SK-N-SH (cell line): ENCODE results near the gene ZMYM1. TPM values are rescaled to one million over a fixed set of nuclear protein-coding genes. Genes with fewer than 3 reads are reported as not detected.

Source experiments
- CTCF ChIA-PET: fragments of 300-600, 350-600 bp; formaldehyde crosslinking; extraction: SDS; loops from one replicate; lab custom pipeline; 2021; lab: Yijun Ruan, JAX
- POLR2A ChIA-PET: fragments of 350-600 bp; sonication (Branson Sonifier 250); formaldehyde crosslinking; extraction: SDS; loops from one replicate; lab custom pipeline; 2020; ENCODE audit warnings: antibody characterized with exemption, inconsistent platforms; lab: Yijun Ruan, JAX
- DNase-seq: peaks from one replicate; pipeline ENCODE4 v3.0.0; 2012
- H2AFZ ChIP-seq: fragments of 200-600 bp; sonication (generic); 2 replicates; pipeline ENCODE4 v1.8.1; 2016; ENCODE audit warnings: antibody characterized with exemption, mild to moderate bottlenecking, low read depth
- H3F3A ChIP-seq: fragments of 200-600 bp; sonication (generic); replicated peaks from 2 replicates; pipeline ENCODE3; 2016; ENCODE audit warnings: antibody characterized with exemption, mild to moderate bottlenecking; ENCODE audit not compliant: insufficient read depth
- H3K27ac ChIP-seq, 2 experiments: fragments of 200-500 bp in 1 of 2; fragments of 200-600 bp in 1 of 2; sonication (Bioruptor generic) in 1 of 2; sonication (generic), shearing (Covaris generic) in 1 of 2; 2 replicates each; pipeline versions ENCODE4 v1.5.1 to v1.6.1; 2014 to 2016; ENCODE audit warnings: low read depth in 2 of 2, inconsistent platforms in 1 of 2, low read length in 1 of 2, mild to moderate bottlenecking in 1 of 2, mixed read lengths in 1 of 2
- H3K27me3 ChIP-seq: fragments of 200-600 bp; sonication (generic), shearing (Covaris generic); 2 replicates; pipeline ENCODE4 v1.6.1; 2016; ENCODE audit warnings: mixed run types; ENCODE audit not compliant: insufficient read depth
- H3K36me3 ChIP-seq, 2 experiments: fragments of 200-500 bp in 1 of 2; fragments of 200-600 bp in 1 of 2; sonication (Bioruptor generic) in 1 of 2; sonication (generic) in 1 of 2; replicated peaks in 1 of 2; 2 replicates each; pipeline versions ENCODE3 to v1.5.1; 2014 to 2016; ENCODE audit warnings: low read length in 1 of 2, mild to moderate bottlenecking in 1 of 2; ENCODE audit not compliant: insufficient read depth in 2 of 2, control insufficient read depth in 1 of 2
- H3K4me1 ChIP-seq, 2 experiments: fragments of 200-500 bp in 1 of 2; fragments of 200-600 bp in 1 of 2; sonication (Bioruptor generic) in 1 of 2; sonication (generic), shearing (Covaris generic) in 1 of 2; 2 replicates each; pipeline versions ENCODE4 v1.5.1 to v1.6.1; 2014 to 2016; ENCODE audit warnings: low read depth in 1 of 2, low read length in 1 of 2, mixed run types in 1 of 2; ENCODE audit not compliant: insufficient read depth in 2 of 2, control insufficient read depth in 1 of 2
- H3K4me2 ChIP-seq: fragments of 200-600 bp; sonication (generic), shearing (Covaris generic); 2 replicates; pipeline ENCODE4 v1.6.1; 2017; ENCODE audit warnings: mixed run types
- H3K4me3 ChIP-seq, 2 experiments: fragments of 200-500 bp in 1 of 2; fragments of 200-600 bp in 1 of 2; sonication (Bioruptor generic) in 1 of 2; sonication (generic), shearing (Covaris generic) in 1 of 2; 2 replicates each; pipeline versions ENCODE4 v1.5.1 to v1.8.1; 2014 to 2016; ENCODE audit warnings: low read depth in 2 of 2, inconsistent platforms in 1 of 2, low read length in 1 of 2, mild to moderate bottlenecking in 1 of 2, mixed read lengths in 1 of 2, moderate library complexity in 1 of 2
- H3K79me2 ChIP-seq: fragments of 200-600 bp; sonication (generic); 2 replicates; pipeline ENCODE4 v1.8.1; 2017; ENCODE audit warnings: mild to moderate bottlenecking; ENCODE audit not compliant: insufficient read depth
- H3K9ac ChIP-seq: fragments of 200-600 bp; sonication (generic); 2 replicates; pipeline ENCODE4 v1.6.1; 2017; ENCODE audit warnings: mixed run types
- H3K9me2 ChIP-seq: fragments of 200-600 bp; sonication (generic); 2 replicates; pipeline ENCODE4 v1.6.1; 2017; ENCODE audit warnings: mixed run types
- H3K9me3 ChIP-seq: fragments of 200-600 bp; sonication (generic); 2 replicates; pipeline ENCODE4 v1.6.1; 2017; ENCODE audit warnings: mixed run types, mild to moderate bottlenecking, moderate library complexity
- H4K20me1 ChIP-seq: fragments of 200-600 bp; sonication (generic); 2 replicates; pipeline ENCODE4 v1.6.1; 2017; ENCODE audit warnings: mild to moderate bottlenecking, mixed run types; ENCODE audit not compliant: insufficient read depth
- EP300 ChIP-seq, 2 experiments: IDR thresholded peaks; 2 replicates each; pipeline versions ENCODE4 v1.4.0 to v1.6.1; 2012; ENCODE audit warnings: borderline replicate concordance in 1 of 2, low read depth in 1 of 2, low read length in 1 of 2
- EZH2phosphoT487 ChIP-seq: fragments of 200-600 bp; sonication (generic); IDR thresholded peaks from 2 replicates; pipeline ENCODE4 v1.6.1; 2017; ENCODE audit warnings: low read depth, mixed run types, mild to moderate bottlenecking, antibody characterized with exemption, moderate library complexity, borderline replicate concordance
- FOSL2 ChIP-seq: IDR thresholded peaks from 2 replicates; pipeline ENCODE4 v1.4.0; 2012; ENCODE audit warnings: low read depth, mild to moderate bottlenecking, moderate library complexity, borderline replicate concordance
- GABPA ChIP-seq: IDR thresholded peaks from 2 replicates; pipeline ENCODE4 v1.4.0; 2012; ENCODE audit warnings: low read depth, mild to moderate bottlenecking
- GATA2 ChIP-seq: sonication (generic); formaldehyde crosslinking; IDR thresholded peaks from 2 replicates; pipeline ENCODE4 v1.5.0; 2020; ENCODE audit warnings: mild to moderate bottlenecking, missing genetic modification reagents
- JUND ChIP-seq: IDR thresholded peaks from 2 replicates; pipeline ENCODE4 v1.4.0; 2012
- MAX ChIP-seq: IDR thresholded peaks from 2 replicates; pipeline ENCODE4 v1.4.0; 2012; ENCODE audit warnings: low read depth
- MXI1 ChIP-seq: IDR thresholded peaks from 2 replicates; pipeline ENCODE4 v1.6.1; 2012; ENCODE audit warnings: mild to moderate bottlenecking, low read depth, low read length, improper control_type of control experiment
- NFIC ChIP-seq: IDR thresholded peaks from 2 replicates; pipeline ENCODE4 v1.4.0; 2012; ENCODE audit warnings: borderline replicate concordance
- NRF1 ChIP-seq: IDR thresholded peaks from 2 replicates; pipeline ENCODE4 v1.6.1; 2012; ENCODE audit warnings: low read depth, mild to moderate bottlenecking, low read length
- PBX3 ChIP-seq: IDR thresholded peaks from 2 replicates; pipeline ENCODE4; 2012
- RAD21 ChIP-seq: IDR thresholded peaks from 2 replicates; pipeline ENCODE4 v1.6.1; 2012; ENCODE audit warnings: mild to moderate bottlenecking, low read length
- RFX5 ChIP-seq: IDR thresholded peaks from 2 replicates; pipeline ENCODE4 v1.6.1; 2012; ENCODE audit warnings: mild to moderate bottlenecking, improper control_type of control experiment, low read length
- SIN3A ChIP-seq: IDR thresholded peaks from 2 replicates; pipeline ENCODE4 v1.6.1; 2012; ENCODE audit warnings: low read depth, mild to moderate bottlenecking, low read length, moderate library complexity, borderline replicate concordance
- TCF12 ChIP-seq: IDR thresholded peaks from 2 replicates; pipeline ENCODE4 v1.4.0; 2012
- YY1 ChIP-seq: IDR thresholded peaks from 2 replicates; pipeline ENCODE4 v1.4.0; 2012; ENCODE audit warnings: low read depth, mild to moderate bottlenecking
- ZBTB33 ChIP-seq: IDR thresholded peaks from 2 replicates; pipeline ENCODE4 v1.4.0; 2012; ENCODE audit warnings: low read depth, borderline replicate concordance
- WGBS: methylation state at CpG from one replicate; pipeline ENCODE4 v1.1.6; 2017; ENCODE audit warnings: low lambda C conversion rate; 5-methylcytosine and 5-hydroxymethylcytosine counted together
- polyA plus RNA-seq, 3 experiments: library from polyadenylated mRNA; depleted of rRNA; stranded (reverse); fragments of >200 nt; gene quantifications; 2 replicates each; pipeline ENCODE4 v1.2.3, GENCODE V29; 2012

ZMYM1 gene
- polyA plus RNA-seq, 1 of the 3 experiments (the other 2 are of a cell fraction), result 4.1 TPM

GRCh38 chr1:35047188-35047858 is 31.9 kb upstream of the ZMYM1 start (continued):
- TF ChIP-seq GABPA (no peak), EZH2phosphoT487 (no peak), GATA2 (CRISPR knock-in tag) (no peak), MXI1 (no peak), FOSL2 (peak; percentile 74), SIN3A (no peak), YY1 (no peak), NFIC (peak; percentile 45; the same call in 1 of the 2 replicates), ZBTB33 (no peak)

GRCh38 chr1:35049116-35049515 is 30.1 kb upstream of the ZMYM1 start:
- ChIA-PET POLR2A (no interaction called here), CTCF (no interaction called here)
- no peaks in the 10 kb centered on the region for H3K9me3 ChIP-seq
- no peaks in the 10 kb centered on the region for H3K9me2 ChIP-seq
- H3K27me3 ChIP-seq, result no peaks in the 10 kb centered on the region
- no peaks in the 10 kb centered on the region for H3F3A ChIP-seq
- H4K20me1 ChIP-seq, result no peaks in the 10 kb centered on the region
- WGBS, result 73% methylated on average over 12 of the region's 12 CpGs
- no peak overlapping the region for H3K9ac ChIP-seq
- no peak for DNase-seq
- no peak overlapping the region for H2AFZ ChIP-seq
- TF ChIP-seq TCF12 (peak; percentile 36), GATA2 (CRISPR knock-in tag) (no peak), FOSL2 (peak; percentile 12; the same call in 1 of the 2 replicates), EP300 (IDR thresholded peaks at IDR 0.05; ENCODE audit: borderline replicate concordance in 1 of 2, low read depth in 1 of 2, low read length in 1 of 2) (no peak), JUND (0 out of 2 replicates have a peak, but pooled peaks have one; percentile 19), NFIC (peak; percentile 37; the same call in 1 of the 2 replicates)
- TF ChIP-seq, all 33 proteins: peak for 4
- Histone ChIP-seq H3K36me3 (no peaks in the 10 kb centered on the region), H3K4me2 (no peak overlapping the region), H3K4me3 (no peak overlapping the region), H3K79me2 (no peaks in the 10 kb centered on the region), H3K27ac (0 out of 4 replicates have a peak overlapping the region, but pooled peaks of 1 of the 2 experiments have one; percentile 4), H3K4me1 (peaks cover 0 to 14% of the 10 kb centered on the region in 2 experiments; a peak in 1 of 4 replicates)

GRCh38 chr1:35053433-35053832 is 25.8 kb upstream of the ZMYM1 start:
- DNase-seq, result no peak
- Histone ChIP-seq H3K4me3 (no peak overlapping the region), H3K79me2 (no peaks in the 10 kb centered on the region), H3K4me2 (no peak overlapping the region), H3K27ac (no peak overlapping the region), H3K9me2 (no peaks in the 10 kb centered on the region), H3K27me3 (no peaks in the 10 kb centered on the region; the same call in 1 of the 2 replicates), H3F3A (no peaks in the 10 kb centered on the region), H3K9me3 (no peaks in the 10 kb centered on the region), H4K20me1 (no peaks in the 10 kb centered on the region), H3K4me1 (no peaks in the 10 kb centered on the region), H2AFZ (no peak overlapping the region), H3K36me3 (no peaks in the 10 kb centered on the region), H3K9ac (no peak overlapping the region)
- 62% methylated on average over 3 of the region's 3 CpGs for WGBS
- CTCF ChIA-PET, result interaction anchor here (0.5 kb wide), 1 partner anchor 75 kb away, joined by 4 read pairs; no protein-coding TSS in a partner anchor
- POLR2A ChIA-PET, result no interaction called here
- no peak for TF ChIP-seq PBX3
- TF ChIP-seq RFX5, result no peak
- no peak for TF ChIP-seq NRF1
- TF ChIP-seq MAX, result no peak
- no peak for TF ChIP-seq MXI1
- TF ChIP-seq RAD21, result no peak
- TF ChIP-seq ZBTB33, result no peak
